ENCODE data around the gene NTM. TPM values are rescaled to one million over a fixed set of nuclear protein-coding genes. Genes with fewer than 3 reads are reported as not detected.

The NTM gene
- total RNA-seq, 1 experiment from 2014 or later, result 9.9 TPM

- Histone ChIP-seq H3K56ac (ENCODE audit: insufficient read length, low read depth, low read length) (no peak overlapping the region), H2BK5ac (ENCODE audit: insufficient read length, low read length) (no peak overlapping the region), H3K4me2 (ENCODE audit: insufficient read depth, insufficient read length, low read length) (no peak overlapping the region), H3K4ac (ENCODE audit: low read depth, low read length) (no peak overlapping the region), H3K9me3 (ENCODE audit: control insufficient read depth, low read depth, low read length) (no peaks in the 10 kb centered on the region), H3K23ac (ENCODE audit: insufficient read length, low read depth, low read length) (no peak overlapping the region), H2AFZ (ENCODE audit: low read length) (no peak overlapping the region), H2AK5ac (ENCODE audit: insufficient read length, low read length) (no peak overlapping the region), H2BK12ac (ENCODE audit: insufficient read length, low read depth, low read length) (no peak overlapping the region), H4K91ac (ENCODE audit: insufficient read length, low read depth, low read length) (no peak overlapping the region), H3K4me1 (ENCODE audit: insufficient read depth, low read length) (no peaks in the 10 kb centered on the region; the same call in 1 of the 2 replicates), H2BK20ac (ENCODE audit: low read depth, low read length, poor library complexity, severe bottlenecking) (no peak overlapping the region), H3K9ac (ENCODE audit: extremely low read depth, insufficient read length, low read length) (no peak overlapping the region), H3T11ph (ENCODE audit: low read length) (no peak overlapping the region), H3K27me3 (ENCODE audit: insufficient read depth, low read length) (no peaks in the 10 kb centered on the region), H3K27ac (ENCODE audit: insufficient read length, low read depth, low read length) (no peak overlapping the region), H2BK15ac (ENCODE audit: low read depth, low read length) (no peak overlapping the region), H3K79me2 (ENCODE audit: insufficient read depth, low read length) (no peaks in the 10 kb centered on the region), H4K20me1 (ENCODE audit: control insufficient read depth, insufficient read depth, insufficient read length) (no peaks in the 10 kb centered on the region), H3K14ac (ENCODE audit: insufficient read depth, low read length) (no peak overlapping the region), H4K5ac (ENCODE audit: insufficient read length, low read depth, low read length) (no peak overlapping the region), H2BK120ac (ENCODE audit: low read depth, low read length, poor library complexity, severe bottlenecking) (no peak overlapping the region), H4K8ac (replicated peaks; ENCODE audit: insufficient read length, low read depth, low read length) (no peak overlapping the region), H3K18ac (ENCODE audit: insufficient read length, low read depth, low read length) (no peak overlapping the region), H3K79me1 (ENCODE audit: insufficient read depth, low read depth, low read length, poor library complexity, severe bottlenecking) (no peaks in the 10 kb centered on the region), H3K23me2 (ENCODE audit: insufficient read length, low read depth, low read length, poor library complexity, severe bottlenecking) (no peaks in the 10 kb centered on the region)
- WGBS (ENCODE audit: extremely low coverage, insufficient read length, low lambda C conversion rate), result no CpG with 5 or more reads among the region's 10 CpGs
- Mint-ChIP-seq H3K27ac (no peak overlapping the region), H3K36me3 (ENCODE audit: insufficient read depth in 1 of 3, low read depth in 3 of 3) (no peaks in the 10 kb centered on the region), H3K4me3 (no peak overlapping the region), H3K4me1 (peaks cover 29 to 37% of the 10 kb centered on the region in 2 experiments), H3K9me3 (no peaks in the 10 kb centered on the region), H3K27me3 (ENCODE audit: low read depth) (peaks cover 8% of the 10 kb centered on the region; the same call in 1 of the 2 replicates)
- no peak for DNase-seq
- TF ChIP-seq CTCF (conservative IDR thresholded peaks at IDR 0.05), result no peak
These were observed 449.4 kb downstream of the NTM start for GRCh38 chr11:131819865-131820264.
